AG09319 (cell line): ENCODE results near the gene ATP12A.

Experiments used
- DNase-seq: peaks from one replicate; pipeline ENCODE4 v3.0.0-alpha.2; 2010; ENCODE audit warnings: low read depth; ENCODE audit errors: extremely low read depth
- TF ChIP-seq, protein P1 (sequence below): IDR thresholded peaks from 2 replicates; pipeline ENCODE4 v1.5.1; 2011; ENCODE audit warnings: low read depth, mild to moderate bottlenecking, inconsistent platforms, low read length, moderate library complexity

Gene ATP12A

DNA sequence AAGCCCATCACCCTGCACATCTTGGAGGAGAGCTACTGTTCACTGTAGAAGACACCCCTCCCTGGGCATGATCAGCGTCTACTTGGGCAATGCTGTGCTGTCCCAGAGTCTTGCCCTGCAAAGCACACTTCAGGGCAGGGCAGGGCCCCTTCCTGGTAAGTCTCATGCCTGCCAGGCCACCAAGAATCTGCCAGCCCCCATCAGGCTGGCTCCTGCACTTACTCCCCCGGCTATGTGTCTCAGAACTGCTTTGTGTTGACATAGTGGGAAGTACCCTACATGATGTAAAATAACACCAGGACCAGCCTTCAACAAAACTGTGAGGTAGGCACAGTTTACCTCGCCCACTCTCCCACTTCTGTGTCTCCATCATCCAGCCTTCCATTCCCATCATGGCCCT is 27.8 kb upstream of the ATP12A start:
- DNase-seq: no peak
- TF ChIP-seq, protein P1, sequence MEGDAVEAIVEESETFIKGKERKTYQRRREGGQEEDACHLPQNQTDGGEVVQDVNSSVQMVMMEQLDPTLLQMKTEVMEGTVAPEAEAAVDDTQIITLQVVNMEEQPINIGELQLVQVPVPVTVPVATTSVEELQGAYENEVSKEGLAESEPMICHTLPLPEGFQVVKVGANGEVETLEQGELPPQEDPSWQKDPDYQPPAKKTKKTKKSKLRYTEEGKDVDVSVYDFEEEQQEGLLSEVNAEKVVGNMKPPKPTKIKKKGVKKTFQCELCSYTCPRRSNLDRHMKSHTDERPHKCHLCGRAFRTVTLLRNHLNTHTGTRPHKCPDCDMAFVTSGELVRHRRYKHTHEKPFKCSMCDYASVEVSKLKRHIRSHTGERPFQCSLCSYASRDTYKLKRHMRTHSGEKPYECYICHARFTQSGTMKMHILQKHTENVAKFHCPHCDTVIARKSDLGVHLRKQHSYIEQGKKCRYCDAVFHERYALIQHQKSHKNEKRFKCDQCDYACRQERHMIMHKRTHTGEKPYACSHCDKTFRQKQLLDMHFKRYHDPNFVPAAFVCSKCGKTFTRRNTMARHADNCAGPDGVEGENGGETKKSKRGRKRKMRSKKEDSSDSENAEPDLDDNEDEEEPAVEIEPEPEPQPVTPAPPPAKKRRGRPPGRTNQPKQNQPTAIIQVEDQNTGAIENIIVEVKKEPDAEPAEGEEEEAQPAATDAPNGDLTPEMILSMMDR: no peak

DNA sequence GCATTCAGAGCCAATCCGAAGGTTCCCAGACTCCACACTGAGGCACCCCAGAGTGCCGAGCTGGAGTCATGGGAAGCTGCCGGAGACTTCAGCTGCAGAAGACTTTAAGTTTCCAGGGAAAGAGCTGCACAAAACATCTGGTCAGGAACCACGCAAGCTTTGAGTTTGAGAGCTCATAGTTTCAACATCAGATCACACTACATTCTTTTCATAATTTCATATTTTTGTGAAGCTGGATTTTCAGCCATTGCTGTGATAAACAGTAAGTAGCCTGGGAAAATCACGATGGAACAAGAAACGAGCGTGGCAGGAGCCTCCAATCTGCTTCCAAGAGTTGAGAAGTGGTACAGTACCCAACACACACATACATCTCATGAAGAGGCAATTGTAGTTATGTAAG is 25.5 kb upstream of the ATP12A start:
- TF ChIP-seq, protein P1: no peak
- DNase-seq: no peak

DNA sequence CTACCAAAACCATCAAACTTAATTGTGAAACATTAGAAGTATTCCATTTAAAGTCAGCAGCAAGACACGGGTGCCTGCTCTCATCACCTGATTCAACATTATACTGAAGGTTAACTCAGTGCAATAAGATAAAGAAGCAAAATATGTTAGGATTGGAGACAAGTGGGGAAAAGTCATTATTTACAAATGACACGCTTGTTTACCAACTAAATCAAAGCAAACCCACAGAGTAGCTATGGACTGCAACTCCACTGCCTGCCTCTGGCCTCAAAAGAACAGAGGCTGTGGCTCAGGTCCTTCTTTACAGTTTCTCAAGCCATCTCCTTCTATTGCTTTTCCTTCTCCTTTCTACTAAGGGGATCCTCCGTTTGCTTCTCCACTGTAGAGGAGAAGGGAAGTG is 21.0 kb upstream of the ATP12A start:
- DNase-seq: no peak
- TF ChIP-seq, protein P1: no peak

DNA sequence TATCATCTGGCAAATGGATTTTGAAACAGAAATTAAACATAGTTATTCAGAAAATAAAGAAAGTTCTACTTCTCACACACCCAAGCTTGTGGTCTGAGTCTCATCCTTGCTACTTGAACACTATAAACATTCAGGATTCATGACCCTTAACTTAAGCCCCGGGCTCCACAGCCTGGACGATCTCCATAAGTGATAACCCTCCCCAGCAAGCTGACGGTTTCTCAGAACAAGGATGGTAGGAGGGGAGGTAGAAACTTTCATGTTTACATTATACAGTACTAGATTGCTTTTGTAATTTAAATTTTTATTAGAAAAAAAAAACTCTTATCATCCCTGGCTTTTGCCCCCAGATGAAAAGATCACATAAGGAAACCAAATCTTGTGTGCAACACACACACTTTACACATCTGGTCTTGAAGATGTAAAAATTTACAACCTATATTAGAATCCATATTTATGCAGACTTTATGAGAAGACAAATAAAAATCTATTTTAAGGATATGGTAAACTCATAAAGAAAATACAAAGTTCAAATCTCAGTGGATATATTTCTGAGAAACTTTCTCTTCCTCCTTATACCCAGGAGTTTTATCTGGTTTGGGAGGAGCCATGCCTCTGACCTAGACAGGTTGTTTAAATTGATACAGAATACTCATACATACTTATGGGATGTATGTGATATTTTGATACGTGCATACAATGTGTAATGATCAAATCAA is 20.0 kb upstream of the ATP12A start:
- TF ChIP-seq, protein P1: no peak
- no peak for DNase-seq

DNA sequence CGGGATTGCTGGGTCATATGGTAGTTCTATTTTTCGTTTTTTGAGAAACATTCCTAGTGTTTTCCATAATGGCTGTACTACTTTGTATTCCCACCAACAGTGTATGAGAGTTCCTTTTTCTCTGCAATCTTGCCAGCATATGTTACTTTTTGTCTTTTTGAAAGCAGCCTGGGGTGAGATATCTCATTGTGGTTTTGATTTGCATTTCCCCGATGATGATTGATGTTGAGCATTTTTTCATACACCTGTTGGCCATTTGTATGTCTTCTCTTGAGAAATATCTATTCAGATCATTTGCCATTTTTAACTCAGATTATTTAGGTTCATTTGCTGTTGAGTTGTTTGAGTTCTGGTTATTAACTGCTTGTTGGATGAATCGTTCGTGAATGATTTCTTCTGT is 18.5 kb upstream of the ATP12A start:
- no peak for DNase-seq
- TF ChIP-seq, protein P1: no peak

DNA sequence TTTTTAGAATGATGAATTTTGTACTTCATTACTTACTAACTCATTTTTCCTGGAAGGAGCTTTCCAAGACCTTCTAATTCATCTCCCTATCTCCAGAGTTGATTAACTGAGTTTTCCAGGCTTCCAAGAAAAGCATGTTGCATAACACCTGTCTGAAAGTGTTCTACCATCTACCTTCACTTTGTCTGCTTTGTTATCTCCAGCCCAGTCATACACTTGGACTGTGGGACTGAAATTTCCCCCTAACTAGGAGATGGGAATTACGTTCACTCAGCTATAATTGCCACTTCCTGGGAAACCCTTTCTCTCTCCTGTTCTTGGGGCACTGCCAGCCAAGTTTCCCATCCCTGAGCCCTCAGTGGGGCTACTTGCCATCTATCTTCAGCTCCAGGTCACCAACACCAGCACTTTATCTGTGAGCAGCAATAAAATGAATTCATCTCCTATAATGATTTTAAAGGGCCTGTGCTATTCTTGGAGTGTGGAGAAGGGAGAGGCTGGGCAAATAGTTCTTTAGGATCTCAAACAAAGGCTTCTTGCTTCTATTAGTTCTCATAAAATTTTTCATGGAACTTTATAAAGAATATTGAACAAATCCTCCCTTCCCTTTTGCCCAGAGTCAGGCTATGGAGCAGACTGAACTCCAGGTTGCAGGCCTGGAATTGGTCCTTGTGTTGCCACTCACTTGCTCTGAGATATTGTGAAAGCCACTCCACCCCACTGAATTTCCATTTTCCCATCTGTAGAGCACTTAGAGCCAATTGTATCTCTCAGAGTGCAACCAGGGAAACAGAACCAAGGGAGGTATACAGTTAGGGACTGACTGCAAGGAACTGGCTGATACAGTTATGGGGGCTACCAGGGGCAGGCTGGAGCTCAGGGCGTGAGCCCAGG is 17.8 kb upstream of the ATP12A start:
- TF ChIP-seq, protein P1: no peak
- no peak for DNase-seq

DNA sequence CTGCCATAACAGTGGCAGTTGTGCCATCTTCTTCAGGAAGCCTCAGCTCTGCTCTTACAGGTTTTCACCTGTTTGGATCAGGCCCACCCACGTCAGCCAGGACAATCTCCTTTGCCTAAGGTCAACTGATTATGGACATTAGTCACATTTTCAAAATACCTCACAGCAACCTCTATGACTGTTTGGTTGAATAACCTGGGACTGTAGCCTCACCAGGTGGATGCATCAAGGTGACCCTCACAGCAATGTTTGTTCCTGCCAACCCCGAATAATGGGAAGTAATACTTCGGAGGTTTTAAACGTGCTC is 17.2 kb upstream of the ATP12A start:
- DNase-seq: no peak
- TF ChIP-seq, protein P1: no peak
